Measurements from ENCODE around the gene CPNE9. TPM values are rescaled to one million over a fixed set of nuclear protein-coding genes. Genes with fewer than 3 reads are reported as not detected.

Gene CPNE9
- total RNA-seq, 1 experiment from 2014 or later = 3.5 TPM

GRCh38 chr3:9767418-9767817 lies 63.8 kb downstream of the CPNE9 start:
- no peaks in the 10 kb centered on the region for H3K4me1 ChIP-seq (ENCODE audit: insufficient read depth, low read length)
- no peak overlapping the region for H4K91ac ChIP-seq (ENCODE audit: insufficient read length, low read depth, low read length)
- H3K4me2 ChIP-seq (ENCODE audit: insufficient read depth, insufficient read length, low read length) = no peak overlapping the region
- no peak overlapping the region for H2BK120ac ChIP-seq (ENCODE audit: low read depth, low read length, poor library complexity, severe bottlenecking)
- H3K23me2 ChIP-seq (ENCODE audit: insufficient read length, low read depth, low read length, poor library complexity, severe bottlenecking) = no peaks in the 10 kb centered on the region
- no peaks in the 10 kb centered on the region for H4K20me1 ChIP-seq (ENCODE audit: control insufficient read depth, insufficient read depth, insufficient read length)
- no peak overlapping the region for H4K8ac ChIP-seq (replicated peaks; ENCODE audit: insufficient read length, low read depth, low read length)
- H2BK15ac ChIP-seq (ENCODE audit: low read depth, low read length) = no peak overlapping the region
- H3K18ac ChIP-seq (ENCODE audit: insufficient read length, low read depth, low read length) = no peak overlapping the region
- H2AK5ac ChIP-seq (ENCODE audit: insufficient read length, low read length) = no peak overlapping the region
- Mint-ChIP-seq H3K4me3 (no peak overlapping the region), H3K36me3 (ENCODE audit: insufficient read depth in 1 of 3, low read depth in 3 of 3) (peaks cover 0 to 16% (median 2%) of the 10 kb centered on the region in 3 experiments; a peak in 3 of 7 replicates), H3K4me1 (peaks cover 21 to 32% of the 10 kb centered on the region in 2 experiments), H3K27me3 (ENCODE audit: low read depth) (peaks cover 50% of the 10 kb centered on the region), H3K27ac (no peak overlapping the region; a peak in 1 of 7 replicates), H3K9me3 (no peaks in the 10 kb centered on the region)
- no peak overlapping the region for H3K23ac ChIP-seq (ENCODE audit: insufficient read length, low read depth, low read length)
- no peak overlapping the region for H3K56ac ChIP-seq (ENCODE audit: insufficient read length, low read depth, low read length)
- H4K5ac ChIP-seq (ENCODE audit: insufficient read length, low read depth, low read length) = no peak overlapping the region
- no peaks in the 10 kb centered on the region for H3K79me2 ChIP-seq (ENCODE audit: insufficient read depth, low read length)
- H3K4ac ChIP-seq (ENCODE audit: low read depth, low read length) = no peak overlapping the region
- no peak for DNase-seq
- no peaks in the 10 kb centered on the region for H3K79me1 ChIP-seq (ENCODE audit: insufficient read depth, low read depth, low read length, poor library complexity, severe bottlenecking)
- no peak overlapping the region for H2BK5ac ChIP-seq (ENCODE audit: insufficient read length, low read length)
- no CpG with 5 or more reads among the region's 7 CpGs for WGBS (ENCODE audit: extremely low coverage, insufficient read length, low lambda C conversion rate)
- H3K27me3 ChIP-seq (ENCODE audit: insufficient read depth, low read length) = no peaks in the 10 kb centered on the region; the same call in 1 of the 2 replicates
- no peaks in the 10 kb centered on the region for H3K9me3 ChIP-seq (ENCODE audit: control insufficient read depth, low read depth, low read length)
- no peak overlapping the region for H3K27ac ChIP-seq (ENCODE audit: insufficient read length, low read depth, low read length)
- H3K9ac ChIP-seq (ENCODE audit: extremely low read depth, insufficient read length, low read length) = no peak overlapping the region
- H3T11ph ChIP-seq (ENCODE audit: low read length) = no peak overlapping the region
- no peak overlapping the region for H2AFZ ChIP-seq (ENCODE audit: low read length)
- no peak for TF ChIP-seq CTCF (conservative IDR thresholded peaks at IDR 0.05)
- no peak overlapping the region for H2BK20ac ChIP-seq (ENCODE audit: low read depth, low read length, poor library complexity, severe bottlenecking)
- H3K14ac ChIP-seq (ENCODE audit: insufficient read depth, low read length) = no peak overlapping the region
- no peak overlapping the region for H2BK12ac ChIP-seq (ENCODE audit: insufficient read length, low read depth, low read length)

Measured in H9 (cell line).